ENCODE results near the gene L1TD1. TPM values are rescaled to one million over a fixed set of nuclear protein-coding genes. Genes with fewer than 3 reads are reported as not detected.

The L1TD1 gene
- total RNA-seq, 1 experiment from 2014 or later: 0.20 TPM

- ATAC-seq (peak; percentile 3; the same call in 1 of the 2 replicates), DNase-seq (ENCODE audit: low read depth, low spot score) (no peak)
- Histone ChIP-seq H4K20me1 (ENCODE audit: insufficient read depth) (no peaks in the 10 kb centered on the region), H3K4me3 (replicated peaks in 1 of 2; ENCODE audit: low read depth in 1 of 2, low read length in 2 of 2) (no peak overlapping the region), H3K79me2 (ENCODE audit: insufficient read depth, low read length) (no peaks in the 10 kb centered on the region), H3K9me3 (ENCODE audit: control insufficient read depth in 1 of 2, insufficient read depth in 1 of 2, low read depth in 1 of 2, low read length in 2 of 2) (no peaks in the 10 kb centered on the region), H3K4me2 (ENCODE audit: low read length) (peak overlapping the region; percentile 63), H3K36me3 (ENCODE audit: control insufficient read depth in 1 of 2, insufficient read depth in 2 of 2, low read length in 2 of 2) (no peaks in the 10 kb centered on the region), H3K9me2 (ENCODE audit: insufficient read depth) (no peaks in the 10 kb centered on the region), H3K9ac (ENCODE audit: low read length) (no peak overlapping the region), H3K4me1 (ENCODE audit: control insufficient read depth in 1 of 2, insufficient read depth in 2 of 2, low read length in 2 of 2) (peaks cover 16 to 41% of the 10 kb centered on the region in 2 experiments), H3K27ac (ENCODE audit: low read depth, low read length) (no peak overlapping the region), H3K27me3 (ENCODE audit: insufficient read depth, low read length) (no peaks in the 10 kb centered on the region), H2AFZ (ENCODE audit: low read depth, low read length, poor library complexity, severe bottlenecking) (no peak overlapping the region)
- TF ChIP-seq ZNF274 (IDR thresholded peaks at IDR 0.05; ENCODE audit: low read depth, low read length) (no peak), JUND (IDR thresholded peaks at IDR 0.05) (no peak)
- intact Hi-C loops (cut with micrococcal nuclease): loop anchor here (5.0 kb wide), 1 partner anchor 43 kb away; no protein-coding TSS in a partner anchor
- ChIA-PET CTCF (no interaction called here), POLR2A (interaction anchor here (0.7 kb wide), 1 partner anchor 15 kb away, joined by 3 read pairs; no protein-coding TSS in a partner anchor), RAD21 (ENCODE audit: low non-redundant PET in 1 of 2, low total read pairs in 2 of 2, uncharacterized antibody in 2 of 2, unreplicated experiment in 2 of 2) (no interaction called here)
- no TSS peak for BruUV-seq (replicated peaks)
Measured at GRCh38 chr1:62229932-62230331, 35.3 kb downstream of the L1TD1 start.

- RAD21 ChIA-PET (ENCODE audit: low non-redundant PET in 1 of 2, low total read pairs in 2 of 2, uncharacterized antibody in 2 of 2, unreplicated experiment in 2 of 2): no interaction called here
- peak overlapping the region; percentile 24 for H2AFZ ChIP-seq (ENCODE audit: low read depth, low read length, poor library complexity, severe bottlenecking)
- peaks cover 16 to 44% of the 10 kb centered on the region in 2 experiments for H3K4me1 ChIP-seq (ENCODE audit: control insufficient read depth in 1 of 2, insufficient read depth in 2 of 2, low read length in 2 of 2)
- no peak overlapping the region for H3K4me3 ChIP-seq (replicated peaks in 1 of 2; ENCODE audit: low read depth in 1 of 2, low read length in 2 of 2)
- DNase-seq (ENCODE audit: low read depth, low spot score) (peak; percentile 81), ATAC-seq (peak; percentile 89)
- H3K9me2 ChIP-seq (ENCODE audit: insufficient read depth): no peaks in the 10 kb centered on the region
- no peaks in the 10 kb centered on the region for H3K9me3 ChIP-seq (ENCODE audit: control insufficient read depth in 1 of 2, insufficient read depth in 1 of 2, low read depth in 1 of 2, low read length in 2 of 2)
- CTCF ChIA-PET: no interaction called here
- H4K20me1 ChIP-seq (ENCODE audit: insufficient read depth): no peaks in the 10 kb centered on the region
- H3K27ac ChIP-seq (ENCODE audit: low read depth, low read length): 0 out of 2 replicates have a peak overlapping the region, but pooled peaks have one; percentile 1
- no peaks in the 10 kb centered on the region for H3K36me3 ChIP-seq (ENCODE audit: control insufficient read depth in 1 of 2, insufficient read depth in 2 of 2, low read length in 2 of 2)
- intact Hi-C loops (cut with micrococcal nuclease): loop anchor here (5.0 kb wide), 1 partner anchor 43 kb away; no protein-coding TSS in a partner anchor
- POLR2A ChIA-PET: no interaction called here
- no peak overlapping the region for H3K9ac ChIP-seq (ENCODE audit: low read length)
- no peaks in the 10 kb centered on the region for H3K27me3 ChIP-seq (ENCODE audit: insufficient read depth, low read length)
- no peaks in the 10 kb centered on the region for H3K79me2 ChIP-seq (ENCODE audit: insufficient read depth, low read length)
- peak overlapping the region; percentile 63 for H3K4me2 ChIP-seq (ENCODE audit: low read length)
- no TSS peak for BruUV-seq (replicated peaks)
- TF ChIP-seq EZH2 (IDR thresholded peaks at IDR 0.05) (no peak), SP1 (IDR thresholded peaks at IDR 0.05; ENCODE audit: low read depth) (peak; percentile 82), EZH2phosphoT487 (IDR thresholded peaks at IDR 0.05; ENCODE audit: borderline replicate concordance) (no peak), SIN3A (IDR thresholded peaks at IDR 0.05; ENCODE audit: low read depth) (no peak), ZBTB33 (IDR thresholded peaks at IDR 0.05; ENCODE audit: extremely low read depth, insufficient replicate concordance, low read length) (no peak), JUND (IDR thresholded peaks at IDR 0.05) (peak; percentile 87), ZNF274 (IDR thresholded peaks at IDR 0.05; ENCODE audit: low read depth, low read length) (no peak), SRF (IDR thresholded peaks at IDR 0.05; ENCODE audit: low read depth) (no peak), YY1 (IDR thresholded peaks at IDR 0.05; ENCODE audit: extremely low read depth, insufficient replicate concordance, low read depth, low read length) (no peak)
- TF ChIP-seq, protein P1, sequence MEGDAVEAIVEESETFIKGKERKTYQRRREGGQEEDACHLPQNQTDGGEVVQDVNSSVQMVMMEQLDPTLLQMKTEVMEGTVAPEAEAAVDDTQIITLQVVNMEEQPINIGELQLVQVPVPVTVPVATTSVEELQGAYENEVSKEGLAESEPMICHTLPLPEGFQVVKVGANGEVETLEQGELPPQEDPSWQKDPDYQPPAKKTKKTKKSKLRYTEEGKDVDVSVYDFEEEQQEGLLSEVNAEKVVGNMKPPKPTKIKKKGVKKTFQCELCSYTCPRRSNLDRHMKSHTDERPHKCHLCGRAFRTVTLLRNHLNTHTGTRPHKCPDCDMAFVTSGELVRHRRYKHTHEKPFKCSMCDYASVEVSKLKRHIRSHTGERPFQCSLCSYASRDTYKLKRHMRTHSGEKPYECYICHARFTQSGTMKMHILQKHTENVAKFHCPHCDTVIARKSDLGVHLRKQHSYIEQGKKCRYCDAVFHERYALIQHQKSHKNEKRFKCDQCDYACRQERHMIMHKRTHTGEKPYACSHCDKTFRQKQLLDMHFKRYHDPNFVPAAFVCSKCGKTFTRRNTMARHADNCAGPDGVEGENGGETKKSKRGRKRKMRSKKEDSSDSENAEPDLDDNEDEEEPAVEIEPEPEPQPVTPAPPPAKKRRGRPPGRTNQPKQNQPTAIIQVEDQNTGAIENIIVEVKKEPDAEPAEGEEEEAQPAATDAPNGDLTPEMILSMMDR (IDR thresholded peaks at IDR 0.05 in 2 of 3, conservative IDR thresholded peaks at IDR 0.05 in 1 of 3; ENCODE audit: borderline replicate concordance in 1 of 3, insufficient read depth in 1 of 3, low read depth in 2 of 3, low read length in 2 of 3): no peak
- TF ChIP-seq, protein P2, sequence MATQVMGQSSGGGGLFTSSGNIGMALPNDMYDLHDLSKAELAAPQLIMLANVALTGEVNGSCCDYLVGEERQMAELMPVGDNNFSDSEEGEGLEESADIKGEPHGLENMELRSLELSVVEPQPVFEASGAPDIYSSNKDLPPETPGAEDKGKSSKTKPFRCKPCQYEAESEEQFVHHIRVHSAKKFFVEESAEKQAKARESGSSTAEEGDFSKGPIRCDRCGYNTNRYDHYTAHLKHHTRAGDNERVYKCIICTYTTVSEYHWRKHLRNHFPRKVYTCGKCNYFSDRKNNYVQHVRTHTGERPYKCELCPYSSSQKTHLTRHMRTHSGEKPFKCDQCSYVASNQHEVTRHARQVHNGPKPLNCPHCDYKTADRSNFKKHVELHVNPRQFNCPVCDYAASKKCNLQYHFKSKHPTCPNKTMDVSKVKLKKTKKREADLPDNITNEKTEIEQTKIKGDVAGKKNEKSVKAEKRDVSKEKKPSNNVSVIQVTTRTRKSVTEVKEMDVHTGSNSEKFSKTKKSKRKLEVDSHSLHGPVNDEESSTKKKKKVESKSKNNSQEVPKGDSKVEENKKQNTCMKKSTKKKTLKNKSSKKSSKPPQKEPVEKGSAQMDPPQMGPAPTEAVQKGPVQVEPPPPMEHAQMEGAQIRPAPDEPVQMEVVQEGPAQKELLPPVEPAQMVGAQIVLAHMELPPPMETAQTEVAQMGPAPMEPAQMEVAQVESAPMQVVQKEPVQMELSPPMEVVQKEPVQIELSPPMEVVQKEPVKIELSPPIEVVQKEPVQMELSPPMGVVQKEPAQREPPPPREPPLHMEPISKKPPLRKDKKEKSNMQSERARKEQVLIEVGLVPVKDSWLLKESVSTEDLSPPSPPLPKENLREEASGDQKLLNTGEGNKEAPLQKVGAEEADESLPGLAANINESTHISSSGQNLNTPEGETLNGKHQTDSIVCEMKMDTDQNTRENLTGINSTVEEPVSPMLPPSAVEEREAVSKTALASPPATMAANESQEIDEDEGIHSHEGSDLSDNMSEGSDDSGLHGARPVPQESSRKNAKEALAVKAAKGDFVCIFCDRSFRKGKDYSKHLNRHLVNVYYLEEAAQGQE (IDR thresholded peaks at IDR 0.05; ENCODE audit: low read depth): no peak
Measured at GRCh38 chr1:62230718-62231117, 36.1 kb downstream of the L1TD1 start.
